ENCODE data around the gene SLC25A11.

The SLC25A11 gene

DNA sequence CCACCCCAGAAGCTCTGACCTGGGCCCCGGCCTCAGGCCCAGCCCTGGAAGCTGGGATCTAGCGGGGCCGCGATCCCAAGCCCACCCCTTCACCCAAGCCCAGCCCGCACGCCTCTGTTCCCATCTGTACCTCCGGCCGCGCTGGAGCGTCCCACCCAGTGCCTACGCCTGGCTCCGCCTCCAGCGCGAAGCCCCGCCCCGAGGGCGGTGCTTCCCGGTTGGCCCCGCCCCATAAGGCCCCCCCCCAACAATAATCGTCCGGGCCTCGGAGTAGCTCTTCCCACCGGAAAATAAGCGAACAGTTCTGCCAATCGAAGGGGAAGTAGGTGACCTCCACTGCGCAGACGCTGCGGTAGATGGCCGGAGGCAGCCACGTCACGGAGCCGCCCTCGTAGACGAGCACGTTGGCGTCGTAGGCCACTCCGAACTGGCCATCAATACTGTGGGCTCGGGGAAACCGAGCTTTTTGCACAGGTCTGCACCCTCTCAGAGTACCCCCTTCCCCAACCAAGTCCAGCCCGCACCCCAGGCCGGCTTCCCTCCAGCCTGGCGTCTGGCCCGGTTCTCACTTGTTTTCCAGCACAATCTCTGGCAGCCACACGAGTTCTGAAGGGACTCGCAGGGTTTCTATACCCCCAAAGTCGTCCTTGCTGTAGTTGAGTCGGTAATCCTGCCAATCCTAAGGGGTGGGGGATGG, 38.0 kb downstream of the SLC25A11 start:
- ChIA-PET POLR2A (no interaction called here), CTCF (interaction anchor here (0.8 to 6.1 kb wide), 12 partner anchors 11 to 335 kb away, joined by 3 to 72 read pairs (median 4); partner anchors contain the start of genes ARRB2, GLTPD2 and VMO1)
- no peak for DNase-seq (ENCODE audit: low read depth, low spot score)
- TF ChIP-seq, protein P1, sequence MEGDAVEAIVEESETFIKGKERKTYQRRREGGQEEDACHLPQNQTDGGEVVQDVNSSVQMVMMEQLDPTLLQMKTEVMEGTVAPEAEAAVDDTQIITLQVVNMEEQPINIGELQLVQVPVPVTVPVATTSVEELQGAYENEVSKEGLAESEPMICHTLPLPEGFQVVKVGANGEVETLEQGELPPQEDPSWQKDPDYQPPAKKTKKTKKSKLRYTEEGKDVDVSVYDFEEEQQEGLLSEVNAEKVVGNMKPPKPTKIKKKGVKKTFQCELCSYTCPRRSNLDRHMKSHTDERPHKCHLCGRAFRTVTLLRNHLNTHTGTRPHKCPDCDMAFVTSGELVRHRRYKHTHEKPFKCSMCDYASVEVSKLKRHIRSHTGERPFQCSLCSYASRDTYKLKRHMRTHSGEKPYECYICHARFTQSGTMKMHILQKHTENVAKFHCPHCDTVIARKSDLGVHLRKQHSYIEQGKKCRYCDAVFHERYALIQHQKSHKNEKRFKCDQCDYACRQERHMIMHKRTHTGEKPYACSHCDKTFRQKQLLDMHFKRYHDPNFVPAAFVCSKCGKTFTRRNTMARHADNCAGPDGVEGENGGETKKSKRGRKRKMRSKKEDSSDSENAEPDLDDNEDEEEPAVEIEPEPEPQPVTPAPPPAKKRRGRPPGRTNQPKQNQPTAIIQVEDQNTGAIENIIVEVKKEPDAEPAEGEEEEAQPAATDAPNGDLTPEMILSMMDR (IDR thresholded peaks at IDR 0.05; ENCODE audit: insufficient read depth, low read length, missing control alignments): no peak
- no peak overlapping the region for H3K4me3 ChIP-seq (ENCODE audit: low read depth, low read length)

GRCh38 chr17:4901108-4901647, 38.7 kb downstream of the SLC25A11 start:
- TF ChIP-seq, protein P1 (IDR thresholded peaks at IDR 0.05; ENCODE audit: insufficient read depth, low read length, missing control alignments): no peak
- POLR2A ChIA-PET: no interaction called here
- H3K4me3 ChIP-seq (ENCODE audit: low read depth, low read length): no peak overlapping the region
- CTCF ChIA-PET: interaction anchor here (0.9 to 6.1 kb wide), 11 partner anchors 8 to 335 kb away, joined by 3 to 72 read pairs (median 10); partner anchors contain the start of genes ARRB2, GLTPD2 and VMO1
- no peak for DNase-seq (ENCODE audit: low read depth, low spot score)

DNA sequence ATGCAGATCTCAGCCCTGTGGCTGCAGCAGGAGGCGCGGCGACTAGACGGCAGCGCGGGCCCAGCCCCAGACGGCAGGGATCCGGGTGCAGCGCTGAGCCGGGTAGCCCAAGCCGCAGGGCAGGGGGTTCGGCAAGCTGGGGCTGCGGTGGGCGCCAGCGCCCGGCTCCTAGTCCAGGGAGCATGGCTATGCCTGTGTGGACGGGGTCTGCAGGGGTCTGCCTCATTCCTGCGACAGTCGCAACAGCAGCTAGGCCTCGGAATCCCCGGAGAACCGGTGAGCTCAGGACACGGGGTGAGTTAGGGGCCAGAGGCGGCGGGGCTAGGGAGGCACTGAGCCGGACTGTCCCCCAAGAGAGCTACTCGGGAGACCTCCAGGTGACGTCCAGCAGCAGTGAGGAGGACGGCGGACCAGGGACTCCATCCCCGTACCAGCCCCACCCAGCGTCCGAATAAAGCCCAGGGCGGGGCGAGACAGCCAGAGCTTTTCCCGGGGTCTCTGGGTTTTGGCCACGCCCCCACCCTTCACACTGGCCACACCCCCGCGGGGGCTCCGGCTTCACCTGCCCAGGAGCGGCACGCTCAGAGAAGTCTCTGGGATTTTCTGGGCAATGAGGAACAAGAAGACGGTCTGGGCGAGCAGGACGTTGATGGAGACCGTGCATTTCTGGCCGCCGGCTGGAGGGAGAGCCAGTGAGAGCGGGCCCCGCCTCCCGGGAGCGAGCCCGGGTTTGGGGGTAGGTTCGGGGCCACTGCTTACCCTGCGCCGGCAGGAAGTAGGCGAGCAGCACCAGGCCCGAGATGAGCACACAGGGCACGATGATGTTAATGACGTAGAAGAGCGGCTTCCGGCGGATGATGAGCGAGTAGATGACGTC, 39.4 kb downstream of the SLC25A11 start:
- no peak for DNase-seq (ENCODE audit: low read depth, low spot score)
- ChIA-PET POLR2A (no interaction called here), CTCF (interaction anchor here (0.8 to 6.1 kb wide), 10 partner anchors 8 to 334 kb away, joined by 3 to 72 read pairs (median 6); partner anchors contain the start of genes ARRB2, GLTPD2 and VMO1)
- TF ChIP-seq, protein P1 (IDR thresholded peaks at IDR 0.05; ENCODE audit: insufficient read depth, low read length, missing control alignments): no peak
- H3K4me3 ChIP-seq (ENCODE audit: low read depth, low read length): peak overlapping the region; percentile 62

- CTCF ChIA-PET: interaction anchor here (0.6 to 6.1 kb wide), 9 partner anchors 9 to 190 kb away, joined by 3 to 72 read pairs (median 6); partner anchors contain the start of genes ARRB2, GLTPD2 and VMO1
- POLR2A ChIA-PET: interaction anchor here (0.7 kb wide), 1 partner anchor 190 kb away, joined by 3 read pairs; no protein-coding TSS in a partner anchor
- TF ChIP-seq, protein P1 (IDR thresholded peaks at IDR 0.05; ENCODE audit: insufficient read depth, low read length, missing control alignments): no peak
- peak within 1 kb of the TSS; percentile 62 for H3K4me3 ChIP-seq (ENCODE audit: low read depth, low read length)
- no peak for DNase-seq (ENCODE audit: low read depth, low spot score)
Observed at GRCh38 chr17:4899341-4900230, 40.3 kb downstream of the SLC25A11 start, which contains the start of gene C17orf107. C17orf107 (plus strand) TSS chr17:4899536; CDS start chr17:4899763, 227 bp downstream.

GRCh38 chr17:4898927-4899326, 40.9 kb downstream of the SLC25A11 start:
- H3K4me3 ChIP-seq (ENCODE audit: low read depth, low read length): peak overlapping the region; percentile 62
- TF ChIP-seq, protein P1 (IDR thresholded peaks at IDR 0.05; ENCODE audit: insufficient read depth, low read length, missing control alignments): no peak
- ChIA-PET POLR2A (no interaction called here), CTCF (interaction anchor here (0.6 to 6.1 kb wide), 7 partner anchors 9 to 189 kb away, joined by 3 to 72 read pairs (median 6); partner anchors contain the start of genes ARRB2, GLTPD2 and VMO1)
- no peak for DNase-seq (ENCODE audit: low read depth, low spot score)
